NCI-H128 (cell line): Measurements from ENCODE around the gene PTGDR.

Experiments
- DNase-seq: peaks from one replicate; lab custom pipeline; 2025; ENCODE audit not compliant: unreplicated experiment; lab: John Stamatoyannopoulos, UW

Gene PTGDR

GRCh38 chr14:52267501-52268278 lies at the start of gene PTGDR:
PTGDR (plus strand) TSS chr14:52267698; CDS start chr14:52267815, 117 bp downstream.
- DNase-seq, result no peak

DNA sequence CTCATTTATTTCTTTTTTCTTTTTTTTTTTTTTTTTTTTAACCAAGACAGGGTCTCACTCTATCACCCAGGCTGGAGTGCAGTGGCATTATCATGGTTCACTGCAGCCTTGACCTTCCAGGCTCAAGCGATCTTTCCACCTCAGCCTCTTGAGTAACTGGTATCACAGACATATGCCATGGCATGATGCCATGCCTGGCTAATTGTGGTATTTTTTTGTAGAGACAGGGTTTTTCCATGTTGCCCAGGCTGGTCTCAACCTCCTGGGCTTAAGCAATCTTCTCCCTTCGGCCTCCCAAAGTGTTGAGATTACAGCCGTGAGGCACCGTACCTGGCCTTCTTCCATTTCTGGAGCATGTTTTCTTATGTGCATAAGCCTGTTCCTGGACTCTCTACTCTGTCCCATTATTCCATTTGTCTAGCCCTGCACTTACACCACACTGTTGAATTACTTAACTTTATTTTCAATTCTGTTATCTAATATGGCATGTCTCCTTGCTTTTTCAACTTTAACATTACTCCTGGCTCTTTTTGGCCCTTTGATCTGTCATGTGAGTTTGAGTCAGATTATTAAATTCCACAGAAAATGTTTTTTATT lies 47.9 kb upstream of the PTGDR start:
- DNase-seq, result no peak

- DNase-seq, result no peak
Observed at GRCh38 chr14:52220924-52221811, 46.3 kb upstream of the PTGDR start.

- no peak for DNase-seq
Observed at GRCh38 chr14:52222901-52223300, 44.6 kb upstream of the PTGDR start.

DNA sequence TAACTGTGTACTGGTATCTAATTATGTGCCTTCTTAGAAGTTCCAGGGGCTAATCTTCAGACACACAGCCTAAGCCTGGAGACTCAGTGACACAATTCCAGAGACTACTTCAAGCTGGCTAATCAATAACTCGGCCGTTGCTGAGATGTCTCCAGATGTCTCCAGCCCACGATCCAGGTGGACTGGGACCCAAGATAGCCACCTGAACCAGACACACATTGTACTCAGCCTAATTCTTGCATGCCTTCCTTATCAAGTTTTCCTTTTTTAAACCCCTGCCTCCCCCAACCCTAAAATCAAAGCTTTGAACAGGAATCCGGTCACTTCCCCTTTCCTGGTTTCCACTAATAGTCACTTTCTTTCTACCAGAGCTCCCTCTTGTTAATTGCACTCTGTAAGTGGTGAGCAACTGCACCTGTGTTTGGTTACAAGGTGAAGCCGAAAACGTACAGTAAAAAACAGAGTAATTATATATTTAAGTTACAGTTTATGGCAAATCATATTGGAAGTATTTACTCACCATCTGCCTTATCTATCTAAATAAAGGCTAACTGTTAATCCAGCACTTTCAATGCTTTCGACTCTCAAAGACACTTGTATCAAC lies 39.8 kb upstream of the PTGDR start:
- no peak for DNase-seq

DNA sequence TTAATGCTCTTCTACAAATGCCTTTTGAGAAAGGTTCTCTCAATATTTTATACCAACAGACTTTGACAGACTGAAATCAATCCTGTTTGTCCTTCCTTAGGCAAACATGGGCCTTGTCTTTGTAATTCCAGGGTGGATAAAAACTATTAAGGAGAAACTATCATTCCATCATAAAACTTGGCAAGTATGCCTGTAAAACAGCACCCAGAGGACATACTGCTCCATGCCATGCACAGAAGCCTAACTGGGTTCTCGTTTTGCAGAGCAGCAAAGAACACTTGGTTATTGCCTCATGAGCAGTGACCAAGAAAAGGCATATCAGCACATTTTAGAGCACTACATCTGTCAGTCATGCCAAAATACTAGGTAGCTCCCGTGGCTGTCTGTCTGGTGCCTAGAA lies 33.8 kb upstream of the PTGDR start:
- no peak for DNase-seq

GRCh38 chr14:52235434-52235833 lies 32.1 kb upstream of the PTGDR start:
- DNase-seq, result no peak

- no peak for DNase-seq
Observed at GRCh38 chr14:52235866-52236510, 31.5 kb upstream of the PTGDR start.

DNA sequence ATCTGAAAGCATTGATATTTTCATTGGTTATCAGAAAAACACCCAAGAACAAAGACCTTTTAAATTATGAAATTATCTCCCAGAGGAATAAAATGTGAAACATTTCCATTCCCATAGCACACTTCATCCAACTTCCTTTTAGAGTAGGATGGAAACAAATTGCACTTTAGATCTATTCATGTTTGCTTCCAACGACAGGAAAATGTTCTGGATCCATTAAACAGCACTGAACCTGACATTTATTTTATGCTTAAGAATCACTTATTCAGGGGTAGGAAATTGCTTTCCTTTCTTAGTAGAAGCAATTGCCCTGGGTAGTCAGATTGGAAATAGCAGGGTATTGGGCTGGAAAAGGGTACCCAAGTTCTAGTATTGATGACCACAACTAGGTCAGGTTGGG lies 28.8 kb upstream of the PTGDR start:
- no peak for DNase-seq

DNA sequence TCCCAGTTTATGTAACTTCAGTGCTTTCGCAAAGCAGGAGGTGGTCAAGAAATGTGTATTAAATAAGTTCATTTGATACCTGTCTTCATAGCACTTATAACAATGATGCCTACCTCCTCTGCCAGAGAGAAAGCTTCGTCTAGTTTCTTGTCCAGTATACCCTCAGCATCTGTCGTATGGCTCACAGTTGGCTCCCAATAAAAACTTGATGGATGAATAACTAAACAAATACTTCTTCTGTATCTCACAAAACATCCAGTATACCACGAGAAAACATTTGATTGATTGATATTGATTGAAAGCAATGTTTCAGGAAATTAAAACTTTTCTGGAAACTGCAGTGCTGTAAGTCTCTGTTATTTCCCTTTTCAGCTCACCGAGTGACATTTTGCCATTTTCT lies 26.9 kb upstream of the PTGDR start:
- no peak for DNase-seq

DNA sequence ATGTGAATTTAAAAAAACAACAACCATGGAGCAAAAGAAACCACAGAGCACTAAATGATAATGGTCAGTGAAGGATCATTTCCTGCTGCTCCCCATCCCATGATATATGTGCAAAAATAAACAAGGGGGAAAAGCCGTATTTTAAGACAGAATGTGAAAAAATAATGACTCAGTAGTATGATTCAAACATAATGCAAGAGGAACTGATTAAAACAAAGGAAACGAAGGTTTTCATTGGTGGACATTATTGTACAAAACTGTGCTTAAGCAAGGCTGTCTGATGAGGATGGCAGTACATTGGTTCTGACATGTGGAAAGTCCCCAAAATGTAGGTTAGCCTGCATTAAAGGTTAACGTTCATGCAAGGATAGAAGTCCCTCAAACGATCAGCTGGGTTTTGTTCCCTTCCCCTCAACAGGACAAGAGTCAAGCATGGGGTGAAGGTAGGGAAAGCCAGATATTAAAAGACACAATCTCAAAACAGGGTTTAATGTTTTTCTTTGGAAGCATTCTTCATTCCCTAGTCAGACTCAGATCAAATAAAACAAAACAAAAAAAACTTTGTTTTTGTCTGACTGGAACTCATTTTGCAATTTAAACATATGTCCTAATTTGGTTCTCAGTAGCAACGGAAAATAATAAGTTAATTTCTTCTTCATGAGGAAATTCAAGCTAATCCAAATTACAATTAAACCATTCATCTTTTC lies 26.3 kb upstream of the PTGDR start:
- DNase-seq, result no peak

DNA sequence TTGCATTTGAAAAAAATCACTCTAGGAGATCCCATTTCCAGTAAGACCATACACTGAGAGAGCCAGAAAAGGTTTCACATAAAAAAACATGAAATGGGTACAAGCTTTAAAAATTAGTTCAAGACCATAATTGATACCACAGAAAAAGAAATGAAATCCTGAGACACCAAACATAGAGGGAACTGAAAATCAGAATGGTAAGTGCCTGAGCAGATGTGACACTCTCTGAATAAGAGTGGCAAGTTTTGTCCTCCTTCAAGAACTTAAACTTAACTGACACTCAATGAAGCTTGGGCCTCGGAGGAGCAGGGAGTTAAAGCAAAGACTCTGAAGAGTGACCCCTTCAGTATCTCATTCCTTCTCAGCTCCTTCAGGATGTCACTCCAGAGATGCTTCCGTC lies 23.2 kb upstream of the PTGDR start:
- no peak for DNase-seq

DNA sequence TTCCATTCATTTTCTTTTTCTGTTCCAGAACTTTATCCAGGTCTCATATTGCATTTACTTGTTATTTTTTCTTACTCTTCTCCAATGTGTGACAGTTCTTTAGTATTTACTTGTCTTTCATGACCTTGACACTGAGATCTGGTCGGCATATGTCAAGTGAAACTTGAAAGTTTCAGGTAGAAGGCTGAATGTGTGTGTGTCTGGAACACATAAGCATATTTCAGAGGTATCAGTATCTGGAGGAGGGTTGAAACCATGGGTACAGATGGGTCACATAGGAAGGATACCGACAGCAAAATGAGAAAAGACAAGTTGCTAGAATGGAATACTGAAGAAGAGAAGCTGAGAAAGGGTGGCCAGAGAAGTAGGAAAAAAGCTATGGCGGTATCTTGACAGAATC lies 22.5 kb upstream of the PTGDR start:
- no peak for DNase-seq

- DNase-seq, result no peak
Observed at GRCh38 chr14:52248057-52248456, 19.4 kb upstream of the PTGDR start.

GRCh38 chr14:52251724-52252123 lies 15.8 kb upstream of the PTGDR start:
- DNase-seq, result no peak

DNA sequence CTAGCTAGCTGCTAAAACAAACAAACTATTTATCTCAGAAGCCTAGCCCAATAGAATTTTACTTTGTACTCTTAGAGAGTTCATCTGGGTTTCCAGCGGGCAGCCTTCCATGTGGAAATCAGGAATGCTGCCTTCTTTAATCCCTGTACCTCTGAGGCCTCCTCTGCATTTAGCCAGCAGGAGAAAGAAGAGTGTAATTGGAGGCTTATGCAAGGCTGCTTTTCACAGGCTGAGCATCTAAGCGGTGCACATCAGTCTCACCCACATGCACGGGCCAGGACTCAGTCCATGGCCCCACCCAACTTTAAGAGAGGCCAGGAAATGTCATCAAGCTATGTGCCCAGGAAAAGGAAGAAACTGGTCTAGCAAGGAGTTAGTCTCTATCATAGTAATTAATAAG lies 14.0 kb upstream of the PTGDR start:
- no peak for DNase-seq

- no peak for DNase-seq
Observed at GRCh38 chr14:52254086-52254485, 13.4 kb upstream of the PTGDR start.

GRCh38 chr14:52258783-52259182 lies 8.7 kb upstream of the PTGDR start:
- no peak for DNase-seq

- no peak for DNase-seq
Observed at GRCh38 chr14:52259434-52259833, 8.1 kb upstream of the PTGDR start.

DNA sequence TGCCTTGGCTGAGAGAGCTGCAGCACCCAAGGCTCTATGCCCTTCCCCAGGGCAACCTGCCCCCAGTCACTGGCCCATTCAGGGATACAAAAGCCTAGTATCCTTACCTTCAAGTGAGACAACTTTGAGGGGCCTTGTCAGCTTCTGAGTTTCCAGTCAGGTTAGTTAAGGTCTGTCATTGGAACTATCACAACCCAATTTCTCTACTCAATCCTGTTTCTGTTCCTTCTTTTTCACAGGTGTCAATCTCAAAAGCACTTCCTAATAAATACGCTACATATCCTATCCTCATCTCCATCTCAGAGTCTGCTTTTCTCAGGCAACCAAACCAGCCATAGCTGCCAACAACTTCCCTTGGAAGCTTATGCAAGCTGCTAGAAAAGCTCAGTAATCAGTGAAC lies 4.9 kb upstream of the PTGDR start:
- no peak for DNase-seq
